GM12872 (cell line): Measurements from ENCODE around the gene GTF2H3.

Experiments used
- CTCF ChIP-seq: IDR thresholded peaks from 3 replicates; pipeline ENCODE4 v1.5.1; 2011; ENCODE audit warnings: low read depth, mild to moderate bottlenecking, low read length, moderate library complexity; ENCODE audit not compliant: insufficient read depth

Gene GTF2H3

GRCh38 chr12:123670882-123671728 lies 37.5 kb downstream of the GTF2H3 start, which contains the start of gene TCTN2:
TCTN2 (plus strand) TSS chr12:123671113; CDS start chr12:123671241, 128 bp downstream.
- TF ChIP-seq CTCF: no peak

GRCh38 chr12:123671876-123672275 lies 38.2 kb downstream of the GTF2H3 start:
- TF ChIP-seq CTCF: no peak

GRCh38 chr12:123675436-123675835 lies 41.8 kb downstream of the GTF2H3 start:
- no peak for TF ChIP-seq CTCF

- TF ChIP-seq CTCF: no peak
Measured at GRCh38 chr12:123676616-123677320, 43.1 kb downstream of the GTF2H3 start.

- no peak for TF ChIP-seq CTCF
Measured at GRCh38 chr12:123678981-123679380, 45.4 kb downstream of the GTF2H3 start.

- no peak for TF ChIP-seq CTCF
Measured at GRCh38 chr12:123681605-123682004, 48.0 kb downstream of the GTF2H3 start.

- TF ChIP-seq CTCF: no peak
Measured at GRCh38 chr12:123683964-123684363, 50.3 kb downstream of the GTF2H3 start.
